Bone marrow (tissue), 2 donors: Measurements from ENCODE around the gene CHST5.

Experiments
- DNase-seq, 2 donors: peaks; one replicate each; lab custom pipeline; 2025; lab: John Stamatoyannopoulos, UW

The CHST5 gene

GRCh38 chr16:75535901-75536300 is at the start of gene CHST5:
Gene CHST5 (minus strand): TSS chr16:75536108. CDS start chr16:75530384, 5,724 bp downstream.
- no peak for DNase-seq

GRCh38 chr16:75584108-75584507 is 48.2 kb upstream of the CHST5 start:
- no peak for DNase-seq

DNA sequence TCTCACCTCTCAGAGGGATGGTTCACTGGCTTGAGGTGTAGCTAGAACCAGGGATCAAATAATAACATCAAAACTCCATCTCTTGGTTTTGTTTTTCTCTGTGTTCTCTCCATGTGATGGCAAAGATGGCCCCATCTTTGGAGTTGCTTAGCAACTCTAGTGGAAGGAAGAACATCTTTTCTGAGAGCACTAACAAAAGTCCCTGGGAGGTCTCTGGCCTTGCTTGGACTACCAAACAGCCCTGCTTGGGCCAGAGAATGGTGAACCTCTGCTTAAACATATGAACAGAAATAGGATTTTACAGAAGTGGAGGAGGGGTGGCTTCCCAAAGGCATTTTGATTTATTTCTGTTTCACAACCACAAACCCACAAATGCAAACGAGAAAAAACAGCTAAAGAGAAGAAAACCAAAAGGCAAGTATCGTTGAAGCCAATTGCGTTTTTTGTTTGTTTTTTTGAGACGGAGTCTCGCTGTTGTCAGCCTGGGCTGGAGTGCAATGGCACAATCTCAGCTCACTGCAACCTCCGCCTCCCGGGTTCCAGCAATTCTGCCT is 43.5 kb upstream of the CHST5 start:
- no peak for DNase-seq

DNA sequence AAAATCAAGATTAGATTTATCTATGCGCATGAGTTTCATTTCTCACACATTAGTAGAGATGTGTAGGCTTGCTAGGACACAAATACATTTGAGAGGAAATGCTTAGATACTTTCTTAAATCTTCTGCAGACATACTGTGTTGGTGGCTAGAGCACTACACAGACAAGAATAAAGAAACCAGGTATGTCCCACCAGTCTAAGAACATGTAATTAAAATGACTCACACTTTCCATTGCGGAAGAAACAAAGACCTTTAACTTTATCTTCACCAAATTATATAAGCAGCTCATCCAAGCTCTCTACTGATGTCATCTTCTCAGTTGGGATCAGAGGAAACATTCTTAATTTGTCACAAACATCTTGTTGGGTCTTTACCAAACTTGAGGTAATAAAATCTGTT is 42.8 kb upstream of the CHST5 start:
- DNase-seq, result no peak

DNA sequence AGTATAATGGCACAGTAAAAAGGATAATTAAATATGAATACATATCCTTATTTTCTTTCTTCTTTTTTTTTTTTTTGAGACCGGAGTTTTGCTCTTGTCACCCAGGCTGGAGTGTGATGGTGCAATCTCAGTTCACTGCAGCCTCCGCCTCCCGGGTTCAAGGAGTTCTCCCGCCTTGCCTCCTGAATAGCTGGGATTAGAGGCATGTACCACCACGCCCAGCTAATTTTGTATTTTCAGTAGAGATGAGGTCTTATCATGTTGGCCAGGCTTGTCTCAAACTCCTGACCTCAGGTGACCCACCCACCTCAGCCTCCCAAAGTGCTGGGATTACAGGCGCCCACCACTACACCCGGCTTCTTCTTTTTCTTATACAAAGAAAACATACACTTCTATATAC is 42.3 kb upstream of the CHST5 start:
- DNase-seq, result no peak

- no peak for DNase-seq
Observed at GRCh38 chr16:75576384-75576811, 40.5 kb upstream of the CHST5 start.

GRCh38 chr16:75575958-75576357 is 40.0 kb upstream of the CHST5 start:
- no peak for DNase-seq

DNA sequence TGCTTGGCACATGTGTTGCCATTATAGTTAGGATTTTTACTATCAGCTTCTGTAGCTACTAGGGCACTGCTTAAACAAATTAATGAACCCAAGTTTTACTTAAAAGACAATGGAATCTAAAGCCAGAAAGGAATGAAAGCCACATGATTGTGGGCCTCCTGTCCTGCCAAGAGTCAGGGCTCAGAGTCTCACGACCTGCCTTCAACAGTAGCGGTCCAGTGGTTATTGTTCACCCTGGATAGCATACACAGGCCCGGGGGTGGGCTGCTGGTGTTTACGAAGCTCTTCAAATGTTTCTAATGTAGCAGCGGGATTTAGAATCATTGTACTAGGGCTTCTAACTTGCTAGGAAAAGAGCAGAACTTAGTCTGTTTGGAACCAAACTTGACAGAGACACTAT is 38.0 kb upstream of the CHST5 start:
- DNase-seq, result no peak

DNA sequence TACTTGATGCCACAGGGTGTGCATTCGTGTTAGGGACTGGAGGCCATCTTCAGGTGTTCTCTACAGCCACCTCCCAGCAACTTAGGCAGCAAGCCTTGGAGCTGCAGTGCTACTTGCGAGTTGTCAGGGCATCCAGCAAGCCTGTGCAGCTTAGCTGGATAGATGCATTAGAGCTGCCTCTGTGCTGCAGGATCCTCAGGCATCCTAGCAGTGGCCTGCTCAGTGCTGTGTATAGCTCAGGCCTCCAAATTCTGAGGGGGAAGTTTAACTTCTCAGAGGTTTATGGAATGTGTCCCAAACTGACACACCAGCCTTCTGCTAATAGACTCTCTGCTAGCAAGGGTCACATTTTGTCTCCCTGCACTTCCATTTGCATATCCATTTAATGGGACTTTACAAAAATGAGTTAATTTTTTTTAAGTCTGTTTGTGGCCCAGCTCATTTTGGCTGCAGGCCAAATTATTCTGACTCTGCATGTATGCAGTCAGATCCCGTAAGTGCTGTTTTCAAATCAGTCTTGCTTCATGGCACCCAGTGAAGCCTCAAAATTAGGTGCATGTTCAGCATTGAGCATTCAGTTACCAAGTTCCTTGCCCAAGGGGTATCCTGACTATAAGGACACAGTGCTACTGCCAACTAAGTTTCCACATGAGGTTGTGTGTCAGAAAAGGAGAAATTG is 37.1 kb upstream of the CHST5 start:
- no peak for DNase-seq

GRCh38 chr16:75570396-75571065 is 34.6 kb upstream of the CHST5 start:
- no peak for DNase-seq

- DNase-seq, result no peak
Observed at GRCh38 chr16:75567911-75568310, 32.0 kb upstream of the CHST5 start.

- no peak for DNase-seq
Observed at GRCh38 chr16:75566758-75567255, 30.9 kb upstream of the CHST5 start.

DNA sequence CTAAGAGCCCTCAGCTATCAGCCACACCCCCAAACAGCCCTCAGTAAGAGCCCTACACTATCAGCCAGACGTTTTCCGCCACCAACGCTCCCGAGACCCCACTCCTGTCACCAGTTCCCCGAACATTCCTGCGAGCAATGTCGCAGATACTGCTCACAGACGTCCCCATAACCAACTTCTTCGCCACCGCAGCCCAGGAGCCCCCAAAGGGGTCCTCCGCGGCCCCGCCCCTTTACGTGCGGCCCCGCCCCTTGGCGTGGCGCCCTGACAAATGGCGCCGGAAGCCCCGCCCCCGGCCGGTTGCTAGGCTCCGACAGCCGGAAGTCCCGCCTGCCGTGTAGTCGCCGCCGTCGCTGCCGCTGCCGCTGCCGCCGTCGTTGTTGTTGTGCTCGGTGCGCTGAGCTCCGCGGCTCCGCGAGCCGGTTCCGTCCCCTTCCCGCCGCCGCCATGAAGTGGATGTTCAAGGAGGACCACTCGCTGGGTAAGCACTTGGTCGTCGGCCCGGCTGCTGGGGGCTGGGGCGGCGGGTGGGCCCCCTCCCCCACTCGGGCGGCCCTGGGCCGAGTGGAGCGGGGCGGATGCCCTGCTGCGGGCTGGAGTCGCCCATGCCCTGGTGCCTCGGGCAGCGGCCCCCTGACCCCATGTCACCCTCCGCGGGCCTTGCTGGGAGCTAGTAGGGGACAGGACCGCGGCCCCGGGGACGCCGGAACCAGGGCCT is 30.3 kb upstream of the CHST5 start, which contains the start of gene GABARAPL2:
Gene GABARAPL2, plus strand, starts transcription at position 340 of the 718 bp plus-strand sequence. Its CDS starts 108 bp downstream, at position 448.
- peak; percentile 80 to 87 for DNase-seq

- no peak for DNase-seq
Observed at GRCh38 chr16:75565640-75566039, 29.7 kb upstream of the CHST5 start.

DNA sequence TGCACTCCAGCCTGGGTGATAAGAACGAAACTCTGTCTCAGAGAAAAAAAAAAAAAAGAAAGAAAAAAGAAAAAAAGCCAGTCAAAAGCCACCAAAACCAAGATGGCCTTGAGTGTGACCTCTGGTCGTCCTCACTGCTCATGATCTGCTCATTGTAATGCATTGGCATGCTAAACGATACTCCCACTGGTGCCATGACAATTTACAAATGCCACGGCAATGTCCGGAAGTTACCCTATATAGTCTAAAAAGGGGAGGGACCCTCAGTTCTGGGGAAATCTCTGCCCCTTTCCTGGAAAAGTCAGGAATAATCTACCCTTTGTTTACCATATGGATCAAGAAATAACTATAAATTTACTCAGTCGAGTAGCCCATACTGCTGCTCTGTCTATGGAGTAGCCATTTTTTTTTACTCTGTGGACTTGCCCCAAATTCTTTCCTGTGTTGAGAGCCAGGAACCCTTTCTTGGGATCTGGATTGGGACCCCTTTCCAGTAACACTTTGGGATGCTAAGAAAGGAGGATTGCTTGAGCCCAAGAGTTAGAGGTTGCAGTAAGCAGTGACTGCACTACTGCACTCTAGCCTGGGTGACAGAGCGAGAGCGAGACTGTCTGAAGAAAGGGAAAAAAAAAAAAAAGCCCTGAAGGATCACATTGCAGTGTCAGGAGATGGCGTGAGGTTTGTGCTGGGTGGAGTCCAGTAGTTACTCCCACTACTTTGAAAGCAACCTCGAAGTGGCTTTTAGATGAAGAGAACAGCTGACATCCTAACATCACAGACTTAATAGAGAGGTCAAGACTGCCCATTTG is 23.9 kb upstream of the CHST5 start:
- DNase-seq, result no peak

- no peak for DNase-seq
Observed at GRCh38 chr16:75558846-75559401, 23.0 kb upstream of the CHST5 start.

GRCh38 chr16:75556431-75556950 is 20.6 kb upstream of the CHST5 start:
- DNase-seq, result no peak

DNA sequence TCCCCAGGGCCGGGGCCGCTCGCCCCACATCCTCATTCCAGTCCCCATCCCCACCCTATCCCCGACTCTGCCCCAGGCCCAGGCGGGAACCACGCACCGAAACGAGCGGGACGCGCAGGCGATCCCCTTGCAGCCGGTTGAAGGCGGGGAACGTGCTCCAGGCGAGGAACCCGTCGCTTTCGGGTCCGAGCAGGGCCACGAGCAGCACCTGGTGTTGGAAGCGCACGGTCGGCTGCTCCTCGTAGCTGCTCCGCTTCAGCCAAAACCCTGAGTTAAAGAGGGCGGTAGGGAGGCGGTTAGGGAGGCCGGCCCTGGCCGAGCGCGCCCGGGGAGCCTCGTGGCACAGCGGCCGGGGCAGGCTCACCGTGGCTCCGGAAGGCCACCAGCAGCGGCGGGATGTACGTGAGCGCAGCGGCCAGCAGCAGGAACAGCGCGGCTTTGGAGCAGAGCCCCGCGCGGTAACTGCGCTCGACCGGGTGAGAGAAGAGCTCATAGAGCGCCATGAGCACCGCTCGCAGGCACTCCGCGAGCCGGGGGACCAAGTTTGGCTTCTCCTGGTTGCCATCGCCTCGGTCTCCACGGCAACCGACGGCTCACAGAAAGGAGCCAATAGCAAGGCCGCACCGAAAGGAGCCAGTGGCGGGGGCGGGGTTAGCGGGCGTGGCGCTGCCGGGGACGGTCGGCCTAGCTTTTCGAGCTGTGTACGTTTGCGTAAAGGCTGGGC is 20.0 kb upstream of the CHST5 start, which contains the start of gene TMEM231:
Gene TMEM231, minus strand, starts transcription at position 546 of the 724 bp plus-strand sequence. Its CDS starts 43 bp downstream, at position 503.
- DNase-seq, result peak; percentile 38 to 75

DNA sequence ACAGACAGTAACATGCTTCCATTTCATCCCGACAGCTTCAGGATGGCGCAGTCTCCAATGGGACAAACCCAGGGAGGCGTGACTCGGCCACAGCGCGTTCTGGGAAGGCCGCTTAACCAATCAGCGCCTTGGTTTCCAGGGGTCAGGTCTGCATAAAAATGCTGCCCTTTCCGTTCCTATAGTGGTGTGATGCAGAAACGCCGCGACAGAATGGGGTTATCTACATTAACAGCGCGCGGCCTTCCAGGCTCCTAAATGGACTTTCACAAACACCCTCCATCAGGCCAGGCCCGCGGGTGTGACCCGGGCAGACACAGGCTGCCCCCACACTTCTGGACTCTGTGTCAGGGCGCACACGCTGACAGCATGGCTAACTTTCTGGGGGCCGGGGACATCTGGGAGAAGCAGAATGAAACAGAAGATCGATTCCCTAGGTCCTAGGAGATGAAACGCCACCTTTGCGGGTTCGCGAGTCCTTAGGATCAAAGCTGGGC is 19.4 kb upstream of the CHST5 start:
- no peak for DNase-seq

DNA sequence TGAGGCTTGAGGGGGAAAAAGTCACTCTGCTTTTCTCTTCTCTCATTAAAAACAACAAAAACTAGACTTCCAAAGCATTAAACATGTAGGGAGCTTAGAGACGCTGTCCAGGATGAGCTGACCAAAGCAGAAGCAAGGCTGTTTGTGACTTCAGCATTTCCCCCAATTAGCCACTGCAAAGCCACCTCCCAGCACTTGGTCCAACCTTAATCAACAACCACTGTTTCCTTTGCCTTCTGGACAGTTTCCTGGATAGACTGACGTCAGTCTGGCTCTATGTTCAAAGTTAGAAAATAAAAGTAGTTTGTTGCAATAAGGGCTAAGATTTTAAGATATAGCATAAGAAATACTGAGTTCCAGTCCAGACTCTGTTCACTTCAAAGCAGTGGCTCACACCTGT is 17.0 kb upstream of the CHST5 start:
- DNase-seq, result no peak
